GM23338 (cell line): ENCODE results near the gene TMPRSS3. TPM values are rescaled to one million over a fixed set of nuclear protein-coding genes. Genes with fewer than 3 reads are reported as not detected.
A peak's percentile ranks its signal among the peaks of the same experiment; 100 is the strongest.

ENCODE experiments used
- ATAC-seq: fragments of 200-7000 bp; cut with Tn5 transposase; 3 replicates; pipeline ENCODE4 v1.9.1; 2020
- DNase-seq: peaks from one replicate; pipeline ENCODE4 v3.0.0-alpha.2; 2015; ENCODE audit warnings: low spot score
- H2AFZ ChIP-seq: fragments of 200-600 bp; sonication (generic); 2 replicates; pipeline ENCODE4 v1.8.0; 2016; ENCODE audit warnings: antibody characterized with exemption, mild to moderate bottlenecking, moderate library complexity
- H3F3A ChIP-seq: fragments of 200-600 bp; sonication (generic); replicated peaks from 2 replicates; pipeline ENCODE4 v1.8.0; 2017; ENCODE audit warnings: antibody characterized with exemption, mixed run types, low read depth
- H3K27ac ChIP-seq: fragments of 200-600 bp; sonication (generic); 2 replicates; pipeline ENCODE4 v1.6.1; 2016; ENCODE audit warnings: low read depth
- H3K27me3 ChIP-seq: fragments of 200-600 bp; sonication (generic); 2 replicates; pipeline ENCODE4 v1.8.0; 2016; ENCODE audit warnings: mild to moderate bottlenecking, mixed run types, moderate library complexity; ENCODE audit not compliant: insufficient read depth
- H3K36me3 ChIP-seq: fragments of 200-600 bp; sonication (generic); 2 replicates; pipeline ENCODE4 v1.8.0; 2016; ENCODE audit warnings: mild to moderate bottlenecking; ENCODE audit not compliant: insufficient read depth
- H3K4me1 ChIP-seq: fragments of 200-600 bp; sonication (generic); 2 replicates; pipeline ENCODE4 v1.8.0; 2016; ENCODE audit warnings: mild to moderate bottlenecking, moderate library complexity; ENCODE audit not compliant: insufficient read depth
- H3K4me2 ChIP-seq: fragments of 200-600 bp; sonication (generic); 2 replicates; pipeline ENCODE4 v1.7.1; 2017; ENCODE audit warnings: mixed run types
- H3K4me3 ChIP-seq: fragments of 200-600 bp; sonication (generic); 2 replicates; pipeline ENCODE4 v1.6.1; 2016; ENCODE audit warnings: mixed run types
- H3K79me2 ChIP-seq: fragments of 200-600 bp; sonication (generic); replicated peaks from 2 replicates; pipeline ENCODE4 v1.8.0; 2017; ENCODE audit warnings: mild to moderate bottlenecking; ENCODE audit not compliant: insufficient read depth
- H3K9me2 ChIP-seq: fragments of 200-600 bp; sonication (generic); 2 replicates; pipeline ENCODE4 v1.8.0; 2017; ENCODE audit not compliant: insufficient read depth
- H4K20me1 ChIP-seq: fragments of 200-600 bp; sonication (generic); replicated peaks from 2 replicates; pipeline ENCODE4 v1.8.0; 2017; ENCODE audit warnings: mild to moderate bottlenecking; ENCODE audit not compliant: insufficient read depth
- H3K27ac Mint-ChIP-seq: 2 replicates; pipeline ENCODE4 v1.8.0; 2020; ENCODE audit warnings: inconsistent platforms, mild to moderate bottlenecking, moderate library complexity, mixed read lengths
- H3K27me3 Mint-ChIP-seq: 3 replicates; pipeline ENCODE4 v1.8.0; 2022; ENCODE audit warnings: low read depth, mild to moderate bottlenecking, moderate library complexity, mixed read lengths, inconsistent platforms; ENCODE audit not compliant: insufficient read depth, poor library complexity
- H3K36me3 Mint-ChIP-seq: 3 replicates; pipeline ENCODE4 v1.8.0; 2021; ENCODE audit warnings: low read depth, mild to moderate bottlenecking, inconsistent platforms, moderate library complexity, mixed read lengths
- H3K4me1 Mint-ChIP-seq: 3 replicates; pipeline ENCODE4 v1.8.0; 2020; ENCODE audit warnings: mild to moderate bottlenecking, inconsistent platforms, mixed read lengths
- H3K4me3 Mint-ChIP-seq: 3 replicates; pipeline ENCODE4 v1.8.0; 2021; ENCODE audit warnings: moderate library complexity, mild to moderate bottlenecking, inconsistent platforms, mixed read lengths
- H3K9me3 Mint-ChIP-seq: 3 replicates; pipeline ENCODE4 v1.8.0; 2020; ENCODE audit warnings: moderate library complexity, mild to moderate bottlenecking, inconsistent platforms, mixed read lengths
- EZH2 ChIP-seq: fragments of 200-600 bp; sonication (generic); IDR thresholded peaks from one replicate; pipeline ENCODE4 v1.8.0; 2017; ENCODE audit warnings: antibody characterized with exemption, mild to moderate bottlenecking, low read depth; ENCODE audit not compliant: unreplicated experiment
- EZH2phosphoT487 ChIP-seq: fragments of 200-600 bp; sonication (generic); IDR thresholded peaks from one replicate; pipeline ENCODE4 v1.8.1; 2018; ENCODE audit warnings: antibody characterized with exemption; ENCODE audit not compliant: unreplicated experiment
- JUNB ChIP-seq: IDR thresholded peaks from one replicate; pipeline ENCODE4 v1.6.1; 2016; ENCODE audit warnings: antibody characterized with exemption; ENCODE audit not compliant: unreplicated experiment
- STAT1 ChIP-seq: IDR thresholded peaks from one replicate; pipeline ENCODE4 v1.6.1; 2016; ENCODE audit warnings: antibody characterized with exemption; ENCODE audit not compliant: unreplicated experiment
- ZNF114 ChIP-seq: fragments of 250-450 bp; sonication (Bioruptor Pico); IDR thresholded peaks from 2 replicates; pipeline ENCODE4 v1.5.0; 2020; ENCODE audit warnings: mild to moderate bottlenecking, moderate library complexity
- polyA plus RNA-seq: library from polyadenylated mRNA; unstranded; fragments of >200 nt; fragmentation: Nextera tagmentation; extraction: Ambion mirVana; gene quantifications from 2 replicates; pipeline ENCODE4 v1.2.1, GENCODE V29; 2016
- total RNA-seq: library from RNA; depleted of rRNA; stranded (reverse); fragments of >200 nt; shearing (Covaris generic); gene quantifications from 2 replicates; pipeline ENCODE4 v1.2.3, GENCODE V29; 2014
- TF ChIP-seq, protein P1 (sequence below): IDR thresholded peaks from one replicate; pipeline ENCODE4 v1.6.1; 2018; ENCODE audit warnings: antibody characterized with exemption; ENCODE audit not compliant: unreplicated experiment
- TF ChIP-seq, protein P2 (sequence below): IDR thresholded peaks from 2 replicates; pipeline ENCODE4 v1.6.1; 2016; ENCODE audit warnings: antibody characterized with exemption

TMPRSS3 gene
- total and polyA plus RNA-seq, 2 experiments from 2014 or later: 0.17 TPM; not detected in 1

DNA sequence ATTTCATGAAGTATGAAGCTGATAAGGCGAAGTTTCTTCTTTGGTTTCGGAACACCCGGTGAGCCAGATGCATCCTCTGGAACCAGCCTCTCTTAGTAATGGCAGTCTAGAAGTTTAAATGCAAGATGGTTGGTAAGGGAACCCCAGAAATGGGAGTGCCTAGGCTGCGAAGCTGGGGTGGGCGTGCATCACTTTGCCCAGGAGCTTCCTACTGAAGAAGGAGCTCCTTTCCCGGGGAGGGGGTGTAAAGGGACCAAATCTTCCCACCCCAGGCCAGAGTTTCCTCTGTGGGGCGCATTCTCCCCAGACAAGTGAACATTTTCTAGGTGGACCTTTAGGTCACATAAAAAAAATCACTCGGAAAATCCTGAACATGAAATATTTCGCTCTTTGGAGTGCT lies 49.4 kb downstream of the TMPRSS3 start:
- Mint-ChIP-seq H3K4me3 (no peak overlapping the region), H3K4me1 (no peaks in the 10 kb centered on the region; the same call in 2 of the 3 replicates), H3K9me3 (no peaks in the 10 kb centered on the region), H3K36me3 (no peaks in the 10 kb centered on the region), H3K27ac (no peak overlapping the region), H3K27me3 (peaks cover 8% of the 10 kb centered on the region)
- no peaks in the 10 kb centered on the region for H4K20me1 ChIP-seq
- H3F3A ChIP-seq: no peaks in the 10 kb centered on the region
- no peaks in the 10 kb centered on the region for H3K79me2 ChIP-seq
- H3K4me3 ChIP-seq: no peak overlapping the region
- no peak overlapping the region for H3K27ac ChIP-seq
- no peak overlapping the region for H3K4me2 ChIP-seq
- DNase-seq (no peak), ATAC-seq (no peak)
- no peaks in the 10 kb centered on the region for H3K9me2 ChIP-seq
- H2AFZ ChIP-seq: 0 out of 2 replicates have a peak overlapping the region, but pooled peaks have one; percentile 23
- H3K36me3 ChIP-seq: no peaks in the 10 kb centered on the region
- H3K4me1 ChIP-seq: no peaks in the 10 kb centered on the region
- no peaks in the 10 kb centered on the region for H3K27me3 ChIP-seq
- no peak for TF ChIP-seq STAT1
- TF ChIP-seq EZH2: no peak
- TF ChIP-seq, protein P1, sequence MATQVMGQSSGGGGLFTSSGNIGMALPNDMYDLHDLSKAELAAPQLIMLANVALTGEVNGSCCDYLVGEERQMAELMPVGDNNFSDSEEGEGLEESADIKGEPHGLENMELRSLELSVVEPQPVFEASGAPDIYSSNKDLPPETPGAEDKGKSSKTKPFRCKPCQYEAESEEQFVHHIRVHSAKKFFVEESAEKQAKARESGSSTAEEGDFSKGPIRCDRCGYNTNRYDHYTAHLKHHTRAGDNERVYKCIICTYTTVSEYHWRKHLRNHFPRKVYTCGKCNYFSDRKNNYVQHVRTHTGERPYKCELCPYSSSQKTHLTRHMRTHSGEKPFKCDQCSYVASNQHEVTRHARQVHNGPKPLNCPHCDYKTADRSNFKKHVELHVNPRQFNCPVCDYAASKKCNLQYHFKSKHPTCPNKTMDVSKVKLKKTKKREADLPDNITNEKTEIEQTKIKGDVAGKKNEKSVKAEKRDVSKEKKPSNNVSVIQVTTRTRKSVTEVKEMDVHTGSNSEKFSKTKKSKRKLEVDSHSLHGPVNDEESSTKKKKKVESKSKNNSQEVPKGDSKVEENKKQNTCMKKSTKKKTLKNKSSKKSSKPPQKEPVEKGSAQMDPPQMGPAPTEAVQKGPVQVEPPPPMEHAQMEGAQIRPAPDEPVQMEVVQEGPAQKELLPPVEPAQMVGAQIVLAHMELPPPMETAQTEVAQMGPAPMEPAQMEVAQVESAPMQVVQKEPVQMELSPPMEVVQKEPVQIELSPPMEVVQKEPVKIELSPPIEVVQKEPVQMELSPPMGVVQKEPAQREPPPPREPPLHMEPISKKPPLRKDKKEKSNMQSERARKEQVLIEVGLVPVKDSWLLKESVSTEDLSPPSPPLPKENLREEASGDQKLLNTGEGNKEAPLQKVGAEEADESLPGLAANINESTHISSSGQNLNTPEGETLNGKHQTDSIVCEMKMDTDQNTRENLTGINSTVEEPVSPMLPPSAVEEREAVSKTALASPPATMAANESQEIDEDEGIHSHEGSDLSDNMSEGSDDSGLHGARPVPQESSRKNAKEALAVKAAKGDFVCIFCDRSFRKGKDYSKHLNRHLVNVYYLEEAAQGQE: no peak
- no peak for TF ChIP-seq ZNF114 (CRISPR knock-in tag)
- TF ChIP-seq, protein P2, sequence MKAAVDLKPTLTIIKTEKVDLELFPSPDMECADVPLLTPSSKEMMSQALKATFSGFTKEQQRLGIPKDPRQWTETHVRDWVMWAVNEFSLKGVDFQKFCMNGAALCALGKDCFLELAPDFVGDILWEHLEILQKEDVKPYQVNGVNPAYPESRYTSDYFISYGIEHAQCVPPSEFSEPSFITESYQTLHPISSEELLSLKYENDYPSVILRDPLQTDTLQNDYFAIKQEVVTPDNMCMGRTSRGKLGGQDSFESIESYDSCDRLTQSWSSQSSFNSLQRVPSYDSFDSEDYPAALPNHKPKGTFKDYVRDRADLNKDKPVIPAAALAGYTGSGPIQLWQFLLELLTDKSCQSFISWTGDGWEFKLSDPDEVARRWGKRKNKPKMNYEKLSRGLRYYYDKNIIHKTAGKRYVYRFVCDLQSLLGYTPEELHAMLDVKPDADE: no peak
- no peak for TF ChIP-seq EZH2phosphoT487
- no peak for TF ChIP-seq JUNB

DNA sequence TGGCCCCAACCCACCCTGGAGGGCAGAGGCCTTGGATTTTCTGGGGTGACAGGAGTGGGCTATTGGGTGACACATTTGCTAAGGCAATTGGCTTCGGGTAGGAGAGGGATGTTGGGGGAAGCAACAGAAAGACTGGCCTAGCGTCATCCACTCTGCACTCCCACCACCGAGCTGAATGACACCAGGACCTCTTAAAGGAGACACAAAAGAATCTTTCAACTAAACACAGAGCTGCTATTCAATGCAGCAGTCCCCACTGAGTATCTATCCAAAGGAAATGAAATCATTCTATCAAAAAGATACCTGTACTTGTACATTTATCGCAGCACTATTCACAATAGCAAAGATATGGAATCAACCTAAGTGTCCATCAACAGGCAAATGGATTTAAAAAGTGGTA lies 51.2 kb downstream of the TMPRSS3 start:
- H3K36me3 Mint-ChIP-seq: no peaks in the 10 kb centered on the region
- H3K27ac Mint-ChIP-seq: no peak overlapping the region
- no peak overlapping the region for H3K4me3 Mint-ChIP-seq
- no peak overlapping the region for H3K4me2 ChIP-seq
- H3K36me3 ChIP-seq: no peaks in the 10 kb centered on the region
- H3K27me3 Mint-ChIP-seq: peaks cover 13% of the 10 kb centered on the region
- no peak overlapping the region for H3K4me3 ChIP-seq
- H3K4me1 ChIP-seq: no peaks in the 10 kb centered on the region
- no peak overlapping the region for H3K27ac ChIP-seq
- H3K27me3 ChIP-seq: no peaks in the 10 kb centered on the region
- no peaks in the 10 kb centered on the region for H3K9me3 Mint-ChIP-seq
- no peaks in the 10 kb centered on the region for H4K20me1 ChIP-seq
- no peak for ATAC-seq
- H3K4me1 Mint-ChIP-seq: no peaks in the 10 kb centered on the region; the same call in 2 of the 3 replicates
- no peak overlapping the region for H2AFZ ChIP-seq
- no peak for DNase-seq
- H3K79me2 ChIP-seq: no peaks in the 10 kb centered on the region
- H3F3A ChIP-seq: no peaks in the 10 kb centered on the region
- no peaks in the 10 kb centered on the region for H3K9me2 ChIP-seq
- TF ChIP-seq, protein P1: no peak
- TF ChIP-seq, protein P2: no peak
